ENCODE results near the gene IFT74. TPM values are rescaled to one million over a fixed set of nuclear protein-coding genes. Genes with fewer than 3 reads are reported as not detected.

The IFT74 gene
- total RNA-seq, 1 experiment from 2014 or later: 17.8 TPM

GRCh38 chr9:26925609-26926008, 30.6 kb upstream of the IFT74 start:
- Histone ChIP-seq H3K4me3 (no peak overlapping the region), H4K20me1 (ENCODE audit: insufficient read depth) (no peaks in the 10 kb centered on the region), H2AFZ (no peak overlapping the region), H3K79me2 (ENCODE audit: low read depth) (no peaks in the 10 kb centered on the region), H3K9me2 (ENCODE audit: insufficient read depth) (no peaks in the 10 kb centered on the region), H3K9me3 (ENCODE audit: insufficient read depth, low read depth) (no peaks in the 10 kb centered on the region), H3K27me3 (ENCODE audit: insufficient read depth, low read depth) (no peaks in the 10 kb centered on the region), H3K36me3 (ENCODE audit: low read depth) (no peaks in the 10 kb centered on the region), H3K27ac (no peak overlapping the region), H3K4me1 (replicated peaks; ENCODE audit: insufficient read depth) (no peaks in the 10 kb centered on the region), H3F3A (ENCODE audit: insufficient read depth, low read depth) (no peaks in the 10 kb centered on the region), H3K4me2 (no peak overlapping the region)
- TF ChIP-seq EZH2 (IDR thresholded peaks at IDR 0.05; ENCODE audit: low read depth): no peak
- TF ChIP-seq CTCF (conservative IDR thresholded peaks at IDR 0.05): no peak
- POLR2A ChIA-PET (ENCODE audit: unreplicated experiment): no interaction called here
- DNase-seq: no peak
- CTCF ChIA-PET: no interaction called here
- intact Hi-C loops (cut with micrococcal nuclease; ENCODE audit: unreplicated experiment): no loop called here
- BruUV-seq (replicated peaks): no TSS peak

- Histone ChIP-seq H3K36me3 (ENCODE audit: low read depth) (no peaks in the 10 kb centered on the region), H3K79me2 (ENCODE audit: low read depth) (no peaks in the 10 kb centered on the region), H4K20me1 (ENCODE audit: insufficient read depth) (no peaks in the 10 kb centered on the region), H3K9me2 (ENCODE audit: insufficient read depth) (no peaks in the 10 kb centered on the region), H3F3A (ENCODE audit: insufficient read depth, low read depth) (no peaks in the 10 kb centered on the region), H3K27ac (no peak overlapping the region), H3K4me3 (no peak overlapping the region), H2AFZ (no peak overlapping the region), H3K27me3 (ENCODE audit: insufficient read depth, low read depth) (no peaks in the 10 kb centered on the region), H3K9me3 (ENCODE audit: insufficient read depth, low read depth) (no peaks in the 10 kb centered on the region), H3K4me2 (no peak overlapping the region), H3K4me1 (replicated peaks; ENCODE audit: insufficient read depth) (no peaks in the 10 kb centered on the region)
- TF ChIP-seq CTCF (conservative IDR thresholded peaks at IDR 0.05) (no peak), EZH2 (IDR thresholded peaks at IDR 0.05; ENCODE audit: low read depth) (no peak)
- DNase-seq: no peak
- no TSS peak for BruUV-seq (replicated peaks)
- intact Hi-C loops (cut with micrococcal nuclease; ENCODE audit: unreplicated experiment): no loop called here
- ChIA-PET POLR2A (ENCODE audit: unreplicated experiment) (no interaction called here), CTCF (interaction anchor here (0.7 kb wide), 1 partner anchor 344 kb away, joined by 3 read pairs; no protein-coding TSS in a partner anchor)
These were observed 27.2 kb upstream of the IFT74 start for GRCh38 chr9:26928902-26929495.

- Histone ChIP-seq H3K9me2 (ENCODE audit: insufficient read depth) (no peaks in the 10 kb centered on the region), H4K20me1 (ENCODE audit: insufficient read depth) (no peaks in the 10 kb centered on the region; the same call in 1 of the 2 replicates), H3K27ac (no peak overlapping the region)
These were observed 20.4 kb upstream of the IFT74 start for GRCh38 chr9:26935847-26936246.

More at GRCh38 chr9:26935847-26936246, 20.4 kb upstream of the IFT74 start:
- BruUV-seq (replicated peaks): no TSS peak
- no peaks in the 10 kb centered on the region for H3F3A ChIP-seq (ENCODE audit: insufficient read depth, low read depth)
- H3K9me3 ChIP-seq (ENCODE audit: insufficient read depth, low read depth): no peaks in the 10 kb centered on the region
- no peak overlapping the region for H3K4me3 ChIP-seq
- H3K4me1 ChIP-seq (replicated peaks; ENCODE audit: insufficient read depth): no peaks in the 10 kb centered on the region
- intact Hi-C loops (cut with micrococcal nuclease; ENCODE audit: unreplicated experiment): no loop called here
- H2AFZ ChIP-seq: no peak overlapping the region
- no peak overlapping the region for H3K4me2 ChIP-seq
- no peaks in the 10 kb centered on the region for H3K27me3 ChIP-seq (ENCODE audit: insufficient read depth, low read depth)
- peaks cover 55% of the 10 kb centered on the region for H3K79me2 ChIP-seq (ENCODE audit: low read depth)
- ChIA-PET POLR2A (ENCODE audit: unreplicated experiment) (no interaction called here), CTCF (no interaction called here)
- DNase-seq: no peak
- no peaks in the 10 kb centered on the region for H3K36me3 ChIP-seq (ENCODE audit: low read depth)
- TF ChIP-seq CTCF (conservative IDR thresholded peaks at IDR 0.05) (no peak), EZH2 (IDR thresholded peaks at IDR 0.05; ENCODE audit: low read depth) (no peak)

Data from PC-9 (cell line).